ENCODE results near the gene RNU6-8.

Gene RNU6-8

DNA sequence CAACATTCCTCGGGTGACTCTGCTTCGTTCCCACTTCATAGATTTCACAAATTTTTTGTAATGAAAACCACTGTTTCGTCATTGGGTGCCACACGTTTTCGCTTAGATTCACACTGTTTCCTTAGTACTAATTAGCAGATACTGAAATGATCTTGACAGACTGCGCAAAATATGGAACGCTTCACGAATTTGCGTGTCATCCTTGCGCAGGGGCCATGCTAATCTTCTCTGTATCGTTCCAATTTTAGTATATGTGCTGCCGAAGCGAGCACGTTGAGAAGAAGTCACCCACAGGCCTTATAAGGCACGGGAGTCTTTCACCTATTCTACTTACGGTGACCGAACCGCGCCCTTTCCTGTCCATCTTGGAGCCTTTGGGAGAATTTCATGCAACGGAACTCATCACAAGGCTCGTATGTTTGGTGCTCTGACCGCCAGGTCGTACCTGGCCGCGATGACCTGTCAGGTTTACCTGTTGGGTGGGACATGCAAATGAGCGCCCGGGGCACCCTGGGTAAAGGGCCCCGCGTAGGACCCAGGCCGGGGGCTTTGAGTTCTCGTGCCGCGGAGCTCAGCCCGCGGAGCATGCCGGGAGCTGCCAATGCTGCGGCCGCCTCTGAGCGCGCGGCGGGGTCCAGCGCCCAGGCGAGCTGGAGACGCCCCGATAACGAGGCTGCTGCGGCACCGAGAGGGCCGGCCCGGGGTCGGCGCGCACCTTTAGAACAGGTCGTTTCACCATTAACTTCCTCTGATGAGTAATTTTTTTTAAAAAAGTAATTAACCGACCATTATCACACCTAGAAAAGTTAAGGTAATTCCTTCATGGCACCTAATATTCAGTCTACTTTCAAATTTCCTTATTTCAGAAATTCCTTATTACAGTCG is at the start of gene RNU6-8:
Gene RNU6-8, minus strand, starts transcription at position 272 of the 885 bp plus-strand sequence.
- peak; percentile 76 to 80 for DNase-seq (ENCODE audit: low read depth in 2 of 2)

GRCh38 chr14:32252030-32252670 is 49.1 kb upstream of the RNU6-8 start:
- DNase-seq (ENCODE audit: low read depth in 2 of 2) = peak in 1 of 2 donors; percentile 34

DNA sequence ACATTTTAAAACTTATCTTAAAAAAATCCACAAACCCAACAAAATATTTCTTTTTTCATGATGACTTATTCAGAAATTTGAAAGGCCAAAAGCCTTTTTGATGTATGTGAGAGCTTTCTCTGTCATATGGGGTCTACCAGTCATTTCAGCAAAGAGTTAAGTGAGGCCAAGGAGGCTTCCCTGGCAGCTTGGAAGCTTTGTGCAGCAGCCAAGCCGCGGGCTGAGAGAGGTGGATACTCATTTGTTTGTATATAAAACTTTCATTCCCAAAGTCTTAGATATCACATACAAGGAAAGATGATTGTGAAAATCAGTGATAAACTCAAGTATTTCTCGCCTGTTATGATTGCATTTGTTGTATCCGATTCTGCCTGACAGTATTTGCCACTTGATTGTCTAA is 48.5 kb upstream of the RNU6-8 start:
- no peak for DNase-seq (ENCODE audit: low read depth in 2 of 2)

DNA sequence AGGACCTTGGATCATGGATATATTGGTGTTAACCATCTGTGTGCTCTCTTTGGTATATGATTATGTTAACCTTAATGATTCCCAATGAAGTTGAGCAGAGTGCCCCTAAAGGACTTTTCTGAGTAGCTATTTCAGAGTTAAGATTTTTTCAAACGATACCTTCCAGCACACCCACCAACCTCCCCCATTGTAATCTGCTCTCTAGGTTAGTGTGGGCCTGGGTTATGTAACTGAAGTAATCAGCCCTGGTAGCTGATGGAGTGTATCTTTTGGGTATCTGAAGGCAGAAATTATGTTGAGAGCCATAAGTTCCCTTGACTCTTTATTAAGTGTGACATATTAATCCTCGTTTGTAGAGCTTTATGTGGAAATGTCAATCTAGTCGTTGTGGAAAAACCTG is 47.6 kb upstream of the RNU6-8 start:
- DNase-seq (ENCODE audit: low read depth in 2 of 2) = no peak

- DNase-seq (ENCODE audit: low read depth in 2 of 2) = no peak
Measured at GRCh38 chr14:32249780-32250179, 46.7 kb upstream of the RNU6-8 start.

- no peak for DNase-seq (ENCODE audit: low read depth in 2 of 2)
Measured at GRCh38 chr14:32249371-32249770, 46.3 kb upstream of the RNU6-8 start.

DNA sequence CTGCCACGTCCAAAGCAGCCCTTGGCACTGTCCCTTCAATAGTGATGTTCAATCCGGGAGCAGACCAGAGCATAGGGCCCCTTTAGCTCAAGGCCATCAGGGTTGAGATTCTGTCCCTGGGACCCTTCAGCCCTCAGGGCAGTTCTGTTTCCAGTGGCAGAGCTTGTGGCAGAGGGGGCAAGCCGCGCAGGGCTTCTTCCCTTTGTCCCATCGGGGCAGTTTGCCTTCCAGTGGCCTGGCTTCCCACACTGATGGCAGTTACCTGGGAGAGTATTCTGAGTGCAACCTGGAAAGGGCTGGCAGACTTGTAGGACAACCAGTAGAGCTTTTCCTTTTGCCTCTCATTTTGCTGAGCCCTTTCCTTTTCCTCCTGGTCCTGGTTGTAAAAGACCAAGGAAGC is 43.7 kb upstream of the RNU6-8 start:
- DNase-seq (ENCODE audit: low read depth in 2 of 2) = no peak

GRCh38 chr14:32244404-32244803 is 41.3 kb upstream of the RNU6-8 start:
- DNase-seq (ENCODE audit: low read depth in 2 of 2) = no peak

DNA sequence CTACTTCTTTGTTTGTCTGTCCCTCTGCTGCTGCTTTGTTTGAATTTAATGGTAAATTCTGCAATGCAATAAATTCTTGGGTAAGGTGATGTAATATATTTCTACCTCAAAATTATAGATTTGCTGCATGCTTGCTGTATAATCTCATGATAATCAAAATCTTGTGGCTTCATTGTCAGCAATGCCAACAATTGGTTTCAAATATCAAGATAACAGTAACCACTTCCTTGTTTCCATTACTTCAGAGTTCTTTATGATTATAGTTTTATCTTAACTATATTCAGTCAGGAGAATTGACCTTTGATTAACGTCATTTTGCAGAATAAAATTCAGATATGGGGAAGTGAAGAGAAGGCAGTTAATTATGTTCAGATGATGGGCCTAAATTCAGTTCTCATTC is 30.2 kb upstream of the RNU6-8 start:
- DNase-seq (ENCODE audit: low read depth in 2 of 2) = no peak

GRCh38 chr14:32232481-32232880 is 29.4 kb upstream of the RNU6-8 start:
- DNase-seq (ENCODE audit: low read depth in 2 of 2) = no peak

- DNase-seq (ENCODE audit: low read depth in 2 of 2) = no peak
Measured at GRCh38 chr14:32230695-32231280, 27.7 kb upstream of the RNU6-8 start.

DNA sequence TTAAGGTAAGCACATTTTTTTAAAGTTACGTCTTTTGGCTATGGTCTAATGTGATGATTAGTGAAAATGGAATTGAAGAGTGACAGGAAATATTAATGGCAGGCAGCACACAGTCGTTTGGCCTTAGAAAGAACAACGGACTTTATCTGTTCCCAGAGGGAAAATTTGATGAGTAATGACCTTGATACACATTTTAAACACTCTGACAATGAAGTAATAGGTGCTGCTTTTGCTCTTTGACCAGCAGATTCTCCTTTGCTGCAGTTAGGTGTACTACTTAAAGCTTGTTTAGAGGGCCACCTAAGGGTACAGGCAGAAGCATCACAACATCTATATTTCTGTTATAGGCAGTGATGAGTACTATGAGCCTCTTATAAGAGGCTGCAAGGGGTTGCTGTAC is 27.1 kb upstream of the RNU6-8 start:
- DNase-seq (ENCODE audit: low read depth in 2 of 2) = no peak

DNA sequence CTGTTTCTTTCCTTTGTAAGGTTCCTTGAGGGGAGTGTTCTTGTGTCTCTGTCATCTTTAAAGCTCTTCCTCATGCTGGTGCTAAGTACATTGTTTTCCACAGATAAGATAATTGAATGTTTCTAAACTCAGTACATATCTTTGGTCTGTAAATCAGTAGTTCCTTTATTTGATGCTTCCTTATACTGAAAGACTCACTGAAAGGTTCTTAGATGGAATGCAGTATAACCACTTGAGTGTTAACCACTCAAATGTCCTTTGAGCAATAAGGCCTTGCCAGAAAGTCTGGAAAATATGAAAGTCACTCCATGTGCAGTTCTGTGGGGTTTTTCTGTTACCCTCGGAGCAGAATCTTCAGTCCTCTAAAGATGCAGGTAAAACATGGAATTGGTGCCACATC is 23.0 kb upstream of the RNU6-8 start:
- no peak for DNase-seq (ENCODE audit: low read depth in 2 of 2)

DNA sequence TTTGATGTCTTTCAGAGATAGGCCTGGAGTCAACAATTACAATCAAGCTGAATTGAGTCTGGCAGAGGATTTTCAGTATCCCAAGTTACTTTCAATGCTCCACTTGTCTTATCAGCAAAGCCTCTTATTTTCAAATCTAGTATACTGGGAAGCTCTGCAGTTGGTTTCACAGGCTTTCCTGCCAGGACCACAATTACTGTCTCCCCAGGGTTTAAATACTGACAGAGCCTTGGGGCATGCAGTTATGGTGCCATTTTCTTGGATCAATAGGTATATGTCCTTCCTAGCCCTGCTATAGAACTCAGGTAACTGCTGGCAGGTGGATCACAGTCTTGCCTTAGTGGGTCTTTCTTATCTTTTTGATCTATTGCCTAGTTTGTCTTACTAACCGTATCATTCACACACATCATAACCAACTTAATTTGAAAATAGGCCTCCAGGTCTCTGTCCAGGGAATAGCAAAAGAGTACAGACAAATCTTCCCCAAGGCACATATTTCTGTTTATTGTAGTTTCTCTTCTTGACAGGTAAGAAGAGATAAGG is 22.4 kb upstream of the RNU6-8 start:
- DNase-seq (ENCODE audit: low read depth in 2 of 2) = no peak

DNA sequence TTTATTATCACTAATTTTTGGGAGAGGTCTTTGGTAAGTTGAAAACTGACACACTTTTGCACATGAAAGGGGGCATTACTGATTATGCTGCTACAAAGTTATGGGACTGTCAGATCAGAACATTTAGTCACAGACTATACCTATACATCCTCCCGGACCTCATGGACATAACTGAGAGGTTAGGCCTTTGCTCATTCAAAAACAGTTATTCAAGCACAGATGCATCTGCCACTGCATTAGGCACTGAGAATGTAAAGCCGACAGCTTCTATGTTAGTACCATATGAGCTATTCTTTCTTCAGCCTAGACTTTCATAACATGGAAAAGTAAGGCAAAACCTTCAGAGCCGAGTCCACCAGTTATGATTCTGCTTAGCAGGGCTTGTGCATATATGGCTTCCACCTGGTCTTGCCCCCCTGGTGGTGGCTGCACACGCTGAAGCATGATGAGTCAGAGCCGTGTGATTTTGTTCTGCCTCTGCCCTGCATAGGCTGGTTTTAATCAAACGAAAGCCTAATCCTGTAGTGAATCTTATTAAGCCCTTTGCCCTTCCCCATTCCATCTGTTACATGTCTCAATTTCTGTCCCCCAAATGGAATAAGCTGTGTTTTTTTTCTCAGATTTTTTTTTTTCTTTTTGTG is 21.8 kb upstream of the RNU6-8 start:
- no peak for DNase-seq (ENCODE audit: low read depth in 2 of 2)

DNA sequence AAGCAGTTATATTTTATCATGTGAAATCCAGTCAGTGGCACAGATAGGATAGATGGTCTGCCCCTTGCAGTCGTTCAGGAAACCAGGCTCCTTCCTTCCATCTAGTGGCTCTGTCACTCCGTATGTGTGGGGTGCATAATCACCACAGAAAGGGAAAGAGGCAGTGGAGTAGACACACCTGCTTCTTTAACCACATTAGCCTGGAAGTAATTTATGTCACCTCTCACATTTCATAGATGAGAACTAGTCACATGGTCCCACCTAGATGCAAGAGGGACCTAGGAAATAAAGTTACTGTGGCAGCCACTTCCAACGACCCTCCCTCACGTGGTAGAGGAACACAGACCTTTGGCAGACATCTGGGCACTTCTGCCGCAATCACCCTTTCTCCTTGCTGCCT is 14.2 kb upstream of the RNU6-8 start:
- DNase-seq (ENCODE audit: low read depth in 2 of 2) = no peak

- DNase-seq (ENCODE audit: low read depth in 2 of 2) = no peak
Measured at GRCh38 chr14:32212833-32213232, 9.8 kb upstream of the RNU6-8 start.

DNA sequence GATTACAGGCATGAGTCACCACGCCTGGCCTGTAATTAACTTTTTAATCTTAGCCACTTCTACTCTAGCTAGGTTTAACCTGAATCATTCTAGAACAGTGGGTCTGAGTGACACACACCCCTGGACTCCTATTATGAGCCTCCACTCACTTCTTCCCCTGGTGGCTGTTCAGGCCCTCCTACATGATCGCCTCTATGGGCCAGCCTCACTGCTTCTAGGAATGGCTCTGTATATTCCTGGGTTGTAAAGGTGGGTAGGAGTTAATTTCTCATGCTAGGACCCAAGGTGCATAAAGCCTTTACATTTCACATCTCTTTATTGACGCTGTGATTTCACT is 8.0 kb upstream of the RNU6-8 start:
- no peak for DNase-seq (ENCODE audit: low read depth in 2 of 2)

GRCh38 chr14:32209471-32209870 is 6.4 kb upstream of the RNU6-8 start:
- no peak for DNase-seq (ENCODE audit: low read depth in 2 of 2)

- no peak for DNase-seq (ENCODE audit: low read depth in 2 of 2)
Measured at GRCh38 chr14:32208490-32208889, 5.4 kb upstream of the RNU6-8 start.

DNA sequence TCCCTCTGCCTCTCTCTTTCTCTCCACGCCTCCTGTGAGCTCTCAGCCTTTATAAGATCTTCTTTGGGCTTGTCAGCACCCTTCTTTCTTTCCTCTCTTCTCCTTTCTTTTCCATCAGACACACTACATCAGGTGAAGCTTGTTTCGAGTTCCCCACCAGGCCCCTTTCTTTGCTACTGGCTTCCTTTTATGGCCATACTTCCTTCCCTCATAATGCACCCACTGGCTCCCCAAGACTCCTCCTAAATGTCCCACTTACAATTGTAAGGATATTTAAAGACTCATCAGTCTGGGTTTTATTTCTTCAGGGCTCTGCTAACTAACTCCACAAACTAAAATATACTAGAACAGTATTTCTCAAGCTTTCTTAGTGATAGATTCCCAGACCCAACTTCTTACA is 3.5 kb upstream of the RNU6-8 start:
- no peak for DNase-seq (ENCODE audit: low read depth in 2 of 2)

GRCh38 chr14:32205984-32206383 is 2.9 kb upstream of the RNU6-8 start:
- no peak for DNase-seq (ENCODE audit: low read depth in 2 of 2)

Measured in stimulated activated CD8-positive, alpha-beta memory T cell treated with anti-CD3 and anti-CD28 coated beads, Interleukin-7, amount 100 ng/mL, for 4 hours (primary cell).